Measurements from ENCODE around the gene DIDO1. TPM values are rescaled to one million over a fixed set of nuclear protein-coding genes. Genes with fewer than 3 reads are reported as not detected.

Gene DIDO1
- total and polyA plus RNA-seq, 2 of the 4 experiments (the other 2 are of a cell fraction), result 21.8 to 28.1 TPM

DNA sequence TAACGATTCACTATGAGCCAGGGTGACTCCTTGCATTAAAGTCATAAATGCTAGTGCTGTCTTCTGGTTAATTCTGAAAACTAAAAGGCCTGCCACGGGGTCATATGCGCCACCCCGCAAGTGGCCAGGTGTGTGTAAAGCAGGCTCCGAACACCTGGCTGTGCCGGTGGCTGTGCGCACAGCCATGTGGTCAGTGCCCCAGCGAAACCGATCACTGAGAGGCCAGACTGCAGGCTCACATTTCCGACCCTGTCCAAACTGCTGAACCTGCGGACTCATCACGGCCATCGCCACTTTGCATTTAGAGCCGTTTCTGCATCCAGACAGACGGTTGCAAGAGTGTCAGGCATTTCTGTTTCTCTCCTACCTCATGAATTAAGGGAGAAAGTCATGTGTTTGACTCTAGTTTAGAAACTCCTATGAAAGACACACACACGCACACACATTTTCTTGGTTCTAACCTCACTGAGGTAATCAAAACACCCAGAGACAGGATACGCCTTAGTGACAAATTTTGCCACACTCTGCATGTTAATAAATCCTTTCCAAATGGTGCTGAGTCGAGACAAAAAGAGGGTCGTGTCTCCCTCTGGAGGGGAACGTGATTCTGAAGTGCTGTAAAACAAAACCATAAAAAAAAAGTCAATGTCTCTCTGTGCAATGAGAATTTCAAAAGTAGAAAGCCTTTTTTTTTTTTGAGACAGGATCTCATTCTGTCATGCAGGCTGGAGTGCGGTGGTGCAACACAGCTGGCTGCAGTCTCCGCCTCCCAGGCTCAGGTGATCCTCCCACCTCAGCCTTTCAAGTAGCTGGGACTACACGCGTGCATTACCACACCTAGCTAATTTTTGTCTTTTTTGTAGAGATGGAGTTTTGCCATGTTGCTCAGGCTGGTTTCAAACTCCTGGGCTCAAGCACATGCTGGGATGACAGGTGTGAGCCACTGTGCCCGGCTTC, 33.7 kb downstream of the DIDO1 start:
- Histone ChIP-seq H3K4me2 (ENCODE audit: low read depth, low read length) (no peak overlapping the region), H3K14ac (replicated peaks; ENCODE audit: low read depth, low read length) (no peak overlapping the region), H3K23ac (ENCODE audit: low read depth, low read length) (no peak overlapping the region), H3K4me3 (ENCODE audit: insufficient read depth, low read depth, low read length) (no peak overlapping the region), H3K79me1 (ENCODE audit: low read depth in 1 of 2, low read length in 2 of 2) (peaks cover 11 to 52% of the 10 kb centered on the region in 2 experiments; a peak in 3 of 4 replicates), H3K9me1 (ENCODE audit: insufficient read depth, low read length) (peaks cover 7% of the 10 kb centered on the region; the same call in 1 of the 2 replicates), H2AK9ac (replicated peaks; ENCODE audit: low read depth, low read length, poor library complexity) (no peak overlapping the region), H2BK20ac (ENCODE audit: low read depth, low read length) (no peak overlapping the region), H4K91ac (ENCODE audit: insufficient read depth, low read depth, low read length) (no peak overlapping the region), H2BK5ac (ENCODE audit: low read depth, low read length, poor library complexity, severe bottlenecking) (no peak overlapping the region), H4K5ac (ENCODE audit: low read depth, low read length) (no peak overlapping the region), H4K20me1 (ENCODE audit: insufficient read depth, low read length) (peaks cover 6% of the 10 kb centered on the region), H3K4me1 (ENCODE audit: control insufficient read depth, insufficient read depth, low read length) (peaks cover 7% of the 10 kb centered on the region), H3K36me3 (ENCODE audit: control insufficient read depth, insufficient read depth, low read length) (peaks cover 76% of the 10 kb centered on the region), H4K8ac (ENCODE audit: low read depth in 2 of 2, low read length in 2 of 2) (no peak overlapping the region), H3K18ac (ENCODE audit: low read depth, low read length) (no peak overlapping the region), H2BK120ac (ENCODE audit: low read depth, low read length) (no peak overlapping the region), H3K27ac (ENCODE audit: insufficient read depth, low read length) (no peak overlapping the region), H2AK5ac (ENCODE audit: low read depth, low read length) (no peak overlapping the region), H3K56ac (ENCODE audit: extremely low read depth, insufficient read depth, low read length) (no peak overlapping the region), H3K9me3 (ENCODE audit: control insufficient read depth, insufficient read depth, low read length) (no peaks in the 10 kb centered on the region), H3K4ac (ENCODE audit: low read depth, low read length) (no peak overlapping the region), H2BK15ac (ENCODE audit: low read depth, low read length) (no peak overlapping the region), H3K9ac (ENCODE audit: low read depth, low read length) (no peak overlapping the region), H2AFZ (replicated peaks; ENCODE audit: low read length, poor library complexity) (no peak overlapping the region), H3K27me3 (ENCODE audit: control insufficient read depth, insufficient read depth, low read length) (no peaks in the 10 kb centered on the region)
- BruUV-seq (replicated peaks), result no TSS peak
- ChIA-PET CTCF (no interaction called here), POLR2A (ENCODE audit: unreplicated experiment) (interaction anchor here (0.6 kb wide), 1 partner anchor 44 kb away, joined by 3 read pairs; no protein-coding TSS in a partner anchor)
- dilution Hi-C loops (cut with HindIII; ENCODE audit: low sequenced_read_pairs, unreplicated experiment) (no loop called here), intact Hi-C loops (cut with micrococcal nuclease) (no loop called here), in situ Hi-C loops (cut with MboI; ENCODE audit: low sequenced_read_pairs) (no loop called here)
- 95% methylated on average over 11 of the region's 25 CpGs; no CpG with 5 or more reads in 1 of the 2 experiments for WGBS, 2 experiments (ENCODE audit: extremely low coverage in 2 of 2, insufficient read length in 1 of 2)
- ATAC-seq (ENCODE audit: low read depth), result no peak
- no peak for DNase-seq
- TF ChIP-seq, protein P1, sequence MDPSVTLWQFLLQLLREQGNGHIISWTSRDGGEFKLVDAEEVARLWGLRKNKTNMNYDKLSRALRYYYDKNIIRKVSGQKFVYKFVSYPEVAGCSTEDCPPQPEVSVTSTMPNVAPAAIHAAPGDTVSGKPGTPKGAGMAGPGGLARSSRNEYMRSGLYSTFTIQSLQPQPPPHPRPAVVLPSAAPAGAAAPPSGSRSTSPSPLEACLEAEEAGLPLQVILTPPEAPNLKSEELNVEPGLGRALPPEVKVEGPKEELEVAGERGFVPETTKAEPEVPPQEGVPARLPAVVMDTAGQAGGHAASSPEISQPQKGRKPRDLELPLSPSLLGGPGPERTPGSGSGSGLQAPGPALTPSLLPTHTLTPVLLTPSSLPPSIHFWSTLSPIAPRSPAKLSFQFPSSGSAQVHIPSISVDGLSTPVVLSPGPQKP (IDR thresholded peaks at IDR 0.05; ENCODE audit: borderline replicate concordance, low read depth, low read length), result no peak
- TF ChIP-seq RFX5 (IDR thresholded peaks at IDR 0.05; ENCODE audit: low read depth, low read length) (no peak), FOS (IDR thresholded peaks at IDR 0.05; ENCODE audit: low read depth, low read length) (no peak), CHD1 (IDR thresholded peaks at IDR 0.05; ENCODE audit: low read depth, low read length) (no peak), POLR2A (IDR thresholded peaks at IDR 0.05; ENCODE audit: low read depth, low read length) (no peak), CTCF (conservative IDR thresholded peaks at IDR 0.05; ENCODE audit: low read depth, low read length) (no peak), RAD21 (IDR thresholded peaks at IDR 0.05; ENCODE audit: low read length) (no peak), SMC3 (IDR thresholded peaks at IDR 0.05; ENCODE audit: low read depth, low read length) (no peak), USF2 (IDR thresholded peaks at IDR 0.05; ENCODE audit: low read depth, low read length) (no peak), RCOR1 (IDR thresholded peaks at IDR 0.05; ENCODE audit: insufficient replicate concordance, low read length) (no peak), CEBPB (IDR thresholded peaks at IDR 0.05; ENCODE audit: low read depth, low read length) (no peak), MXI1 (IDR thresholded peaks at IDR 0.05; ENCODE audit: borderline replicate concordance, low read depth, low read length) (no peak), MAFK (IDR thresholded peaks at IDR 0.05; ENCODE audit: low read depth, low read length) (no peak), MAZ (IDR thresholded peaks at IDR 0.05; ENCODE audit: borderline replicate concordance, low read depth, low read length) (no peak)

Data from IMR-90 (cell line).